HUDEP-2 (cell line): ENCODE measurements around the gene PAXX.

ENCODE experiments used
- DNase-seq, 76 experiments: peaks; one replicate each; lab custom pipeline; 2025; ENCODE audit not compliant: unreplicated experiment in 76 of 76; lab: John Stamatoyannopoulos, UW

The PAXX gene

DNA sequence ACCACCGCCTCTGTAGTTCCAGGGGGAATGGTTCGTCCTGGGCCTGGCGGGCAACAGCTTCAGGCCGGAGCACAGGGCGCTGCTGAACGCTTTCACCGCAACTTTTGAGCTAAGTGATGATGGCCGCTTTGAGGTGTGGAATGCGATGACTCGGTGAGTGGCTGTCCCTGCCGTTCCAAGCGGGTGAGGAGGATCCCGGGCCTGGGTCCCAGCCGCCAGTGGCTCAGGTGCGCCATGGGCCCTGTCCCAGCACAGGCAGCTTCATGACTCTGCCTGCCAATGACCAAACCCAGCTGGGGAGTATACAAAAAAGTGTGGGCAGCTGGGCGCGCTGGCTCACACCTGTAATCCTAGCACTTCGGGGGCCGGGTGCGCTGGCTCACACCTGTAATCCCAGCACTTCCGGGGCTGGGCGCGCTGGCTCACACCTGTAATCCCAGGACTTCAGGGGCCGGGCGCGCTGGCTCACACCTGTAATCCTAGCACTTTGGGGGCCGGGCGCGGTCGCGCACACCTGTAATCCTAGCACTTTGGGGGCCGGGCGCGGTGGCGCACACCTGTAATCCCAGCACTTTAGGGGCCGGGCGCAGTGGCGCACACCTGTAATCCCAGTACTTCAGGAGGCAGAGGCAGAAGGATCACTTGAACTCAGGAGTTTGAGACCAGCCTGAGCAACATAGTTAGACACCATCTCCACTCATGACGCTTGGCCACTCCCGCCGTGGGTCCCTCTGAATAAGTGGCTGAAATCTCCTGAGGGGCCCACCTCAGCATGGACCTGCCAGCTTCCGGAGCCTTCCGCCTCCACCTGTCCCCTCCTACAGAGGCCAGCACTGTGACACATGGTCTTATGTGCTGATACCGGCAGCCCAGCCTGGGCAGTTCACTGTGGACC lies 39.1 kb upstream of the PAXX start:
- DNase-seq: no peak

DNA sequence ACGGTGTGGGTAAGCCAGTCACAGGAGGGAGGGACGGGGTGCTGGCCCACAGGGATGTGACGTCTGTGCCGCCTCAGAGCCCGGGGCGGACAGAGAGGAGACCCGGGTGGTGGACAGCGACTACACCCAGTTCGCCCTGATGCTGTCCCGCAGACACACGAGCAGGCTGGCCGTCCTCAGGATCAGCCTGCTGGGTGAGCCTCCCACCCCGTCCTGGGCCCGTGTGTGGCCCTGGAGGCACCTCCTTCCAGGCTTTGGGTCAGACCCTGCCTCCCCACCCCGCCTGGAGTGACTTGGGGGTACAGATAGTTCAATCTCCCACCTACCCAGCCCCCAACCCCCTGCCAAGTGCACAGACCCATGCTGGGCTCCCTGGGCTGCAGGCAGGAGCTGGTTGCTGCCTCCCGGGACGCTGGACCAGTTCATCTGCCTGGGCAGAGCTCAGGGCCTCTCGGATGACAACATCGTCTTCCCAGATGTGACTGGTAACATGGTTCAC lies 38.4 kb upstream of the PAXX start:
- no peak for DNase-seq

DNA sequence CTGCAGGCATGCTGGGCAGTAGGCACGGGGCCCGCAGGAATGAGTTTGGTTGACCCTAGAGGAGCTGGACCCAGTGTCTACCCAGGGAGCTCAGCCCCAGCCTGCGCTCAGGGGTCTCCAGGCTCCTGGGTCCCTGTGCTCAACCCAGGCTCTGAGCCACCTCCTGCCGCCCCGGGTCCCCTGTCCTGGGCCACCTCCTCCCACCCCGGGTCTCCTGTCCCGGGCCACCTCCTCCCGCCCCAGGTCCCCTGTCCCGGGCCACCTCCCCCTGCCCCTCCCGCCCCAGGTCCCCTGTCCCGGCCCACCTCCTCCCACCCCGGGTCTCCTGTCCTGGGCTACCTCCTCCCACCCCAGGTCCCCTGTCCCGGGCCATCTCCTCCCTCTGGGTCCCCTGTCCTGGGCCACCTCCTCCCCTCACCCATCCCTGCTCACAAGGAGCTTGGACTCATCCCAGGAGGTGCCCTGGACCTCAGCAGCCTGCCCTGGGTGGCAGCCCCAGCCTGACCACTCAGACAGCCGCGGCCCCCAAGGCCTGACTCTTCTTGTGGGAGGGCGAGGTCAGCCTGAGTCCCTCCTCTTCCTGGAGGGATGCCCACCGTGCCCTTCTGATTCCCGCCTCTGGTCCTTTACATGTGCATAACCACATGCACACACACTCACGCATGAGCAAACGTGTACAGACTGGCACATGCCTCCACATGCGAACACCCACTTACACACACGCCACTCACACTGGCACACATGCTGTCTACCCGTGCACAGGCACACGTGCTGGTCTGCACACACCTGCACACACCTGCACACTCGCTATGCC lies 37.7 kb upstream of the PAXX start:
- no peak for DNase-seq

GRCh38 chr9:136955202-136955942 lies 36.9 kb upstream of the PAXX start:
- no peak for DNase-seq

DNA sequence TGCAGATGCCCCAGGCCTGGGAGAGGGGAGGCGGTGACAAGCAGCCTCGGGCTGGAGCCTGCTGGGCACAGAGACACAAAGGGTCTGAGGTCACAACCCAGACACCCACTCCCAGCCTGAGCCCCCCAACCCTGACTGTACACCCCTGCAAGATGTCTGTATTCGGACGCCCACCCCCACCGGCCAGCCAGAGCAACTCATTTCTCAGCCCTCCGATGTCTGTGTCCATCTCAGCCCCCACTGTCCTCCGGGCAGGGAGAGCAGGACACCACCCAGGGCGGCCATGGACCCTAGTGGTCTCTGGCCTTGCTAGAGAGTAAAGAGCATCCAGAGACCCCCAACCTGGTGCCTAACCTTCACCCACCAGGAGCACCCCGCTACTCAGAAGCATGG lies 36.3 kb upstream of the PAXX start:
- DNase-seq: no peak

- DNase-seq: no peak
Observed at GRCh38 chr9:136956604-136957003, 35.6 kb upstream of the PAXX start.

DNA sequence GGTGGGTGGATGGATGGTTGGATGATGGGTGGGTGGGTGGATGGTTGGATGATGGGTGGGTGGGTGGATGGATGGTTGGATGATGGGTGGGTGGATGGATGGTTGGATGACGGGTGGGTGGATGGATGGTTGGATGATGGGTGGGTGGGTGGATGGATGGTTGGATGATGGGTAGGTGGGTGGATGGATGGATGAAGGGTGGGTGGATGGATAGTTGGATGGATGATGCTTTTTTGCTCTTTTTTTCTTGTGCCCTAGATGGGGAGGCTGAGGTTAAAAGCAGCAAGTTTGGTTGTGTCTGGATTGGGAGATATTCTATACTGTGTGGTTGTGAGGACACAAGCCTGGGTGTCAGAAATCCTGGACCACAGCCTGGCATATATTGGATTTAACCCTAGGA lies 34.8 kb upstream of the PAXX start:
- no peak for DNase-seq

DNA sequence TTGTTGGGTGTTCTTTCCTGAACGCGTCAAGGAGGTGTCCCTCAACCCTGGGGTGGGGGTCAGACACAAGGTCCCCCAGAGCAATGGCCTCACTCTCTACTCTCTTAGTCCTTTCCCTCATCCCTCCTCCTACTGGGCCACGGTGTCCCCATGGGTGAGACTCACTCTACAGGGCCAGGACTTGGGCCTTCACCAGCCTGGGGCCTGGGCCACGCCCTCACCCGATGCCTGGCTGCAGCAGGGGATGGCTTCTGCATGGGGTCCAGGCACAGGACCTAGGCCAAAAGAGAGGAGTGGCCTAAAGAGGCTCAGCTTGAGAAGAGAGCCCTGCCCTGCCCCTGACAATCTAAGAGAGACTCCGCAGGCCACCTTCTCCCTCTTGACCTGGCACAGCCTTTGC lies 34.3 kb upstream of the PAXX start:
- no peak for DNase-seq

DNA sequence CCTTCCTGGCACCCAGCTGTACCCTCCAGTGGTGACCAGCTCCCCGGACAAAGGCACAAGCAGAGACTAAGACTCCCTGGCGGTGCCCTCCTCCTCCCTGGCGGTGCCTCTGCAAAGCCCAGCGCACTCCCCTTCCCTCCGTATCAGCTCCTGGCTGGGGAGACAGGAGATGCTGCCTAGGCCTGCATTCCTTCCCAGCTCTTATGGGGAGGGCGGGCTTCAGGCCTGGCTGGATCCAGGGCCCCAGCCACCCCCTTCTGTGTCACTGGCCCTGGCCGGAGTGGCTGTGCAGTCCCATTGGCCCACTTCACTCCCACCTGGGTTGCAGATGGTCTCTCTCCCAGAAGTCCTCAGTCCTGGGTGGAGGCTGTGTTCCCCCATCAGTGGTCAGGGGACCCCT lies 33.7 kb upstream of the PAXX start:
- no peak for DNase-seq

GRCh38 chr9:136958898-136959850 lies 33.0 kb upstream of the PAXX start:
- no peak for DNase-seq

GRCh38 chr9:136960212-136960937 lies 31.8 kb upstream of the PAXX start:
- DNase-seq: no peak

DNA sequence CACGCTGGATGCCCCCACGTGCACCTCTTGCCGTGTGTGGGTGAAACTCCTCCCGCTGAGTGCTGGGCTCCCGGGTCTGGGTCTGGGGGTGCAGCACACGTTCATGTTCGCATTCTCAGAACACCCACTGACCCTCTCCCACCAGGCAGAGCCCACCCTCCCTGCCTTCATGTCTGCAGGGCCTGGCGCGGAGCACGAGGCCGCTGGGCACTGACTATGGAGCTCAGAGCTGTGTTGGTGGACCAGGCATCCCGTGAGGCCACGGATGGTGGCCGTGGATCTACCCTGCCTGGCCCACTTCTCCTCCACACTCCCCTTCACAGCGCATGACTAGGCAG lies 31.3 kb upstream of the PAXX start:
- no peak for DNase-seq

DNA sequence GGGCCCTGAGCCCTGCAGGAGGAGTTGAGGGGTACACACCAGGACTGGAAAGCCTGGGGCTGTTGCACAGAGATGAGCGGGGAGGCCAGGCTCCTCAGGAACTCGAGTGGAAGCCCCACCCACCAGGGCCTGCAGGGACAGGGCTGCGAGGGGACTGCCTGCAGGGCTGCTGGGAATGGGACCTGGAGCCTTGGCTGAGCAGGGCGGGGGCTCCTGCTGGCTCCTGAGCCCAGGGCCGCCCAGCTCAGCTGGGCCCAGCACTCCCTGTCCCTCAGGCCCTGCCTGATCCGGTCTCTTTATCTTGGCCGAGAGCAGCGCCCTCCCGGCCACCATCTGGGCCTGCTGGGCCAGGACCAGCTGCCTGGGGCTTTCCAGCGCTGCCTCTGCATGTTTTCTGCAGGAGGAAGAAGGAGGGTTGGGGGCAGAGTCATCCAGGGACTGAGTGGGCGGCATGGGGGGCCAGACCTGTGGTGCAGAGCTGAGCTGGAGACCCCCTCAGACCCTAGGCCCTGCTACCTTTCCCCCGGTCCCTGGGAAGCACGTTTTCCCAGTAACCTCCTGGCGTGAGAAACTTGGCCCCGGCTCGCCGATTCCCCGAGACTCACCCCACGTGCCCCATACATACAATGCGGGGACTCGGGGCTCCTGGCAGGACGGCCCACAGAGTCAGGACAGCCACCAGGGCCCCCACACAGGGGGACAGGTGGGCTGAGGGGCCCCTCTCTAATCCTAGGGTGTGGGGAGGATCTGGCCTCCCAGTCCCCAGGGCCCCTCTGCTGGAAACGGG lies 30.8 kb upstream of the PAXX start:
- no peak for DNase-seq

GRCh38 chr9:136962163-136962562 lies 30.1 kb upstream of the PAXX start:
- peak in 24 of 76 experiments; percentile 5 to 51 (median 22) for DNase-seq

- no peak for DNase-seq
Observed at GRCh38 chr9:136962701-136963248, 29.4 kb upstream of the PAXX start.

GRCh38 chr9:136963341-136963740 lies 28.9 kb upstream of the PAXX start:
- DNase-seq: no peak

GRCh38 chr9:136963751-136964150 lies 28.5 kb upstream of the PAXX start:
- DNase-seq: no peak

GRCh38 chr9:136964171-136964689 lies 28.0 kb upstream of the PAXX start:
- peak in 44 of 76 experiments; percentile 4 to 63 (median 36) for DNase-seq
